HG03575 (cell line): ENCODE results near the gene ELL.

ENCODE experiments used
- ATAC-seq: cut with Tn5 transposase; IDR thresholded peaks from one replicate; pipeline ENCODE4 v1.9.1; 2021; ENCODE audit not compliant: unreplicated experiment, insufficient number of reproducible peaks, low FRiP score; ENCODE audit errors: extremely low read depth

Gene ELL

GRCh38 chr19:18440415-18440877, 81.4 kb downstream of the ELL start:
- no peak for ATAC-seq

- no peak for ATAC-seq
Measured at GRCh38 chr19:18439910-18440237, 82.0 kb downstream of the ELL start.

- ATAC-seq, result no peak
Measured at GRCh38 chr19:18439025-18439909, 82.6 kb downstream of the ELL start.

- no peak for ATAC-seq
Measured at GRCh38 chr19:18438331-18439024, 83.4 kb downstream of the ELL start.

GRCh38 chr19:18437491-18438330, 84.2 kb downstream of the ELL start, which contains the start of gene ISYNA1:
TSS of gene ISYNA1 (minus strand) at chr19:18438133. CDS start at chr19:18437979, 154 bp downstream.
- no peak for ATAC-seq

- ATAC-seq, result no peak
Measured at GRCh38 chr19:18436671-18437490, 85.0 kb downstream of the ELL start.

- ATAC-seq, result no peak
Measured at GRCh38 chr19:18435842-18436670, 85.8 kb downstream of the ELL start.

GRCh38 chr19:18435178-18435841, 86.6 kb downstream of the ELL start:
- no peak for ATAC-seq

- no peak for ATAC-seq
Measured at GRCh38 chr19:18434411-18435175, 87.3 kb downstream of the ELL start.

GRCh38 chr19:18433735-18434398, 88.0 kb downstream of the ELL start:
- ATAC-seq, result no peak

GRCh38 chr19:18433015-18433691, 88.7 kb downstream of the ELL start:
- no peak for ATAC-seq

GRCh38 chr19:18432275-18433014, 89.4 kb downstream of the ELL start:
- ATAC-seq, result no peak

- ATAC-seq, result no peak
Measured at GRCh38 chr19:18431351-18432197, 90.3 kb downstream of the ELL start.
